DMS114 treated with DMSO at 0.1 percent for 48 hours (cell line): ENCODE data around the gene NRXN2.

ENCODE experiments used
- DNase-seq: peaks from one replicate; lab custom pipeline; 2025; ENCODE audit not compliant: unreplicated experiment; lab: John Stamatoyannopoulos, UW

The NRXN2 gene

DNA sequence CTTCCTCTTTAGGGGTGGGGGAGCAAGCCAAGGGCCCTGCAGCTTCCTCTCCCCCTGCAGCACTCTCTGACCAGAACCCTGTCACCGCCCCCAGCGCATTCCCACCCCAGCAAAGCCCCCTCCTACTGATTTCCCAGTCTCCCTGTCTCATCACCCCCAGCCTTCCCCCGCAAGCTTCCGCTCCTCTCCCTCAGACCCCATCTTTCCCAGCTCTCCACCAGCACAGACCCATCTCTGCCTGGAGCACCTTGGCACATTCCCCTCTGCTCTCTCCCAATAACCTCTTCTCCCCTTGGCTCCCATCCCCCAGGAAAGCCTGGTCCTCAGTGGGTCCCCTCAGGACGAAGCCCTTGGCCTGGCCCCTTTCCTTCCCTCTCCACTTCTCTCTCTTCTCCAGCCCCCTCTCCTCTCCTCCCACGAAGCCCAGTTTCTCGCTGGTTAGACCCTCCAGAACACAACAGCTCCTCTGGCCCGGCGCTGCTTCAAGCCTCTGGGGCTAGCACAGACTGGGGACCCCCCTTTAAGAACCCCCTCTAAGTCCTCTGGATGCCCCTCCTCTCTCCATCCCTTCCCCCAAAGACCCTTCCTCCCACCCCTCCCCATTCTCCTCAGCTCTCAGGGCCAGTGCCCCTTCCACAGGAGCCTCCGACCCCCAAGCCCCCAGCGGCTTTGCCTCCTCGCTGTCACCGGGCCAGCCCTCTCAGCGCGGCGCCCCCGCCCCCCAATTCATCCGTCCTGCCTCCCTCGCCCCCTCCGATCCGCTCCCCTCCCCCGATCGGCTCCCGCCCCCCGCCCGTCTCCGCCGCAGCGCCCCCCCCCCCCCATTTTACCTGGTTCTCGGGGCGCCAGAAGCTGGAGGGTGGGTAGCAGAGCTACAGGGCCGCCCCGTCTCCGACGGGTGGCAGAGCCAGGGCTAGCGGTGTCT lies 594 bp downstream of the NRXN2 start:
- DNase-seq = no peak

DNA sequence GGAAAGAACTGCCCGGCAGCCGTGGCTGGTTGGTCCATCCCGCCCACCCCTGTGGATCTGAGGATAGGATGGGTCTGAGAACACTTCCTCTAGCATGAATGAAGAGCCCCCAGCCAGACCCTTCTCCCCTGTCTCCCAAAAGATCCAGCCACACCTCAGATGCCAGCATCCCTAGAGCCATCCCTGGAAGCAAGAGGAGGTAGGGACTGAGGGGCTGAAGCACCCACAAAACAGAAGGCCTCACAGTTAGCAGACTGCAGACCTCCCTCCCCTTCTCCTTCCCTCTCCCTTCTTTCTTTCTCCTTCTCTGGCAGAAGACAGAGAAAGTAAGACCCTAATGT lies 1.7 kb downstream of the NRXN2 start:
- no peak for DNase-seq

DNA sequence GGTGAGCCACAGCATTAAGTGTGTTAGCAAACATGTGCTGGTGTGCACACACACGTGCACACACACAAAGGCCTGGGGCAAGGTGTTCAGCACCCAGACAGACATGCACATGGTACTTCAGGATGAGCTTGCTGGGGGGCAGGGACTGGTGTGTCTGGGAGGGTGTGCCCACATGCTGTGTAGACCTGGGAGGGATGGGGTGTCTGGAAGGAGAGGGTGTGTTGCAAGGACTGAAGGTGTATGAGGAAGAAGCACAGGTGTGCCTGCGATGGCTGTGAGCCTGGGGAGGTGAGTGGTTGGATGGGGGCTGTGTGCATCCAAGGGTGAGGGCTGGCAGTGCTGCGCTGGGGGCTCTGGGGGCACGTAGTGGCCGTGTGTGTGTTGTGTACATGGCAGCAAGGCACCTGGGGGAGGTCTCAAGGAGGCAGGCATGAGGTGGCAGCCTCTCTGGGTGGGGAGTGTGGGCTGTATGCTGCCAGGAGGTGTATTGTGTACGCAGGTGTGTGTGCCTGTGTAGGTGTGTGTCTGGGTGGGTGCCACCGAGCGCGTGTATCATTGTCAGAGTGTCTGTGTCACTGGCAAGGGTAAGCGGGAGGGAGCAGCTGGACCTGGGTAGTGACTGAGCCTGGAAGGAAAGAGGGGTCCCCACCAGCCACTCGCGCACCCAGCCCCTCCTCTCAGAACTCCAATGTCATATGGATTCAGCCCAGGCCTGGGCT lies 2.2 kb downstream of the NRXN2 start:
- no peak for DNase-seq

DNA sequence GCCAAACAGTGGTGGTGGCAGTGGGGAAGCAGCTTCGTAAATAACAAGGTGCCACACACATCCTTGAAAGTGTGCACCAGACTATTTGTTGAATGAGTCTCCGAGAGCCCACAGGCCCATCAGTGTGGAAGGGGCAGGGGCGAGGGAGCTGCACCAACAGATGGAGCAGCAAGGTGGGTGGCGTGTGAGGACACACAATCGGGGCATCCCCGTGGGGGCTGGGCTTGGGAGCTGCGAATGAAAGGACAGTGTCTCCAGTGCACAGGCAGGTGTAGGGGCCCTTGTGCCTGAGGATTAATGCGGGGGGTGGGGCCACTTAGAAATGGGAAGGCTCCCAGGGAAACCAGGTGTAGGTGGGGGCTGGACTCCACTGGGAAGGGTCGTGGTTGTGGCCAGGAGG lies 2.8 kb downstream of the NRXN2 start:
- DNase-seq = no peak

DNA sequence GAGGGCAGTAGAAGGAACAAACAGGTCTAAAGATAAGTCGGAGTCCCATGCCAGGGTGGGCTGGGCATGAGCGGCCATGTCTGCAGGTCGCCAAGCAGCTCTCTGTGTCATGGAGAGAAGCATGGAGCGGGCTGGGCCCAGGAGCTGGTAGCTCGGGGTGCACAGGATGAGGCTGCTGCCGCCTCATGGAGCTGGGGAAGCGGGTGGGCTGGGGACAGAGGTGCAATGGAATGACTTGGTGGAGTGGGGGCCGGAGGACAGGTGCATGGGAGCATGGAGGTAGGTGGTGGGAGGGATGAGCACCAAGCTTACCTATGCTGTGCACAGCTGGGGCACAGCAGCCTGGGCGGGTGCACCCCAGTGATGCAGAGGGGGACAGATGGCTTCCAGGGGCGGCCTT lies 3.6 kb downstream of the NRXN2 start:
- DNase-seq = no peak

DNA sequence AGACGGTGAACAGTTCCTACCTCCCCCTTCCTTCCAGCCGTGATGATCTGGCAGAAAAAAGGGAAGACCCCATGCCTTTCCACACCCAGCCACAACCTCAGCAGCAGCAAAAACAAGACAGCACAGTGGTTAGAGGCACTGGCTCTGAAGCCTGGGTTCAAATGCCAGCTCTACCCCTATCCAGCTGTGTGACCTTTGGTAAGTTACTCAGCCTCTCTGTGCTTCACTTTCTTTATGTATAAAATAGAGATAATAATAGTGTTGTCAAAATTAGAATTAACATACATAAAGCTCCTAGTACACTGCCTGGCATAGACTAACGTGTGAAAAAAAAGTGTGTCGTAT lies 4.2 kb downstream of the NRXN2 start:
- no peak for DNase-seq

DNA sequence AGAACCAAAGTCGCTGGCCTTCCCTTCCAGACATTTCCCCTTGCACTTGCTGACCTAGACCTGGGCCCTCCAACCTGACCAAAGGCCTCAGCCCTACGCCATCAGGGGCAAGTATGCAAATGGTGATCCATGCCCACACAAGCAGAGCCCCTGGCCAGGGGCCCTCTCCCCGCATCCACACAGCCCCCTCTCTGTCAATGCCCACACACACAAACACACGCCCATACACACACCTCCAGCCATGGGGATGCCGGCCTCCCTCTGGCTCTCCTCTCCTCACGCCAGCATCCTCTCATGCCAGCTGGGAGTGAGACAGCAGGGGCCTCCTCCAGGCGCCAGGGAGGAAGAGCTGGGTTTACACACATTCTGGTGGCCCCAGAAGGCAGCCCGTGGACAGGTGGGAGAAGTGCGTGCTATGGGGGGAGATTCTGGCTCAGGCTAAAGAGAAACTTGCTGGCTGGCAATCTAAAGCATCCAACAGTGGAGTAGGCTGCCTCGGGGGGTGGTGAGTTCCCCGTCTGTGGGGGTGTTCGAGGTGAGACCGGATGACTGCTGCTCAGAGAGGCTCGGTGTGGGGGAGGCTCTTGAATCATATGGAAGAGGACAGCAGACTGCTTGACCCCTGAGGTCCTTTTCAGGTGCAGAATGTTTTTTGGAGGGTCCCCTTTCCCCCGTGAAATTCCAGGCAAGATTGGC lies 4.8 kb downstream of the NRXN2 start:
- DNase-seq = no peak

DNA sequence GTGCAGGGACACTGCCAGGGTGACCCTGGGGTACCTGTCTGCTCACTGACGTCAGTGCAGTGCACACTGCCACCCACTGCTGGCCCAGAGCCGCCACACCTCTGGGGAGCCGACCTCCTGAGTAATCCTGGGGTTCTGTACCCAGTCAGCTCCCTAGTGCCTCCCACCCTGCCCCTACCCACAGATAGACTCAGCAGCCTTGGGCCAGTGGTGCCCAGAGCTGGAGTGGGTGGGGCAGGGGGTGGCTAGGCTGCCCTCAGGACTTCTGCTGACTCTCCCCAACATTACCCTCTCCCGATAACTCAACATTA lies 5.8 kb downstream of the NRXN2 start:
- DNase-seq = no peak

DNA sequence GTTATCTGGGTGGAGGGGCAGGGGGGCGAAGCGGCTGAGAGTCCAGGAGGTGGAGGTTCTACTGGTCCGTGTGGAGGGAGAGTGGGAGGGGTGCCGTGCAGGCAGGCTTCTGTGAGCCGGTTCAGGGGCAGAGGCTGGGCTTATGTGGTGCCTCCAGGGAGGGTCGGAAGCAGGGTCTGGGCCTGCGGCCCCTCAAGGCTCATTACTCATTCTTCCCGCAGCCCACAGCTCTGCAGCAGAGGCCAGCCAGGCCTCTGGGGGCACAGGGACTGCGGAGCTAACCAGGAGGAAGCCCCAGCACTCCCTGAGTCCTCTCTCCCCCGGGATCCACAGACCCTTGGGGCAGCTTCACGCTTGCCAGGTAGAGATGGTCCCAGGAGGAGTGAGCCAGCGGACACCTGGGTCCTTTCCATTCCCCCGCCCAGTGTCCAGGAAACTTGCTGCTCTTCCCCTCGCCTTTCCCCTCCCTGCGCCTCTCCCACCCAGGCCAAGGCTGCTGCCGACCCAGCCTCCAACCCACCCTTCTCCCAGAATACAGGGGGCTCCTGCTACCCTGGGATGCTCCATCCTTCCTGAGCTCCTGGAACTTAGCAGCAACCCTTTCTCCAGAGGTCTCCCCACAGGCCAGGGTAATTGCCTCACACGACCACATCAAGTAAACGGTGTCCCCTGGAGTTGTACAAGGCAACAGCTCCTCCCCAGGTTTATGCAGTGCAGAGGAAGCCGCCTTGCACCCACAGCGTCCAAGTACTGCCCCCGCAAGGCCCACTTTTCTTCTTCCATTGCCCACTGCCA lies 6.3 kb downstream of the NRXN2 start:
- no peak for DNase-seq

DNA sequence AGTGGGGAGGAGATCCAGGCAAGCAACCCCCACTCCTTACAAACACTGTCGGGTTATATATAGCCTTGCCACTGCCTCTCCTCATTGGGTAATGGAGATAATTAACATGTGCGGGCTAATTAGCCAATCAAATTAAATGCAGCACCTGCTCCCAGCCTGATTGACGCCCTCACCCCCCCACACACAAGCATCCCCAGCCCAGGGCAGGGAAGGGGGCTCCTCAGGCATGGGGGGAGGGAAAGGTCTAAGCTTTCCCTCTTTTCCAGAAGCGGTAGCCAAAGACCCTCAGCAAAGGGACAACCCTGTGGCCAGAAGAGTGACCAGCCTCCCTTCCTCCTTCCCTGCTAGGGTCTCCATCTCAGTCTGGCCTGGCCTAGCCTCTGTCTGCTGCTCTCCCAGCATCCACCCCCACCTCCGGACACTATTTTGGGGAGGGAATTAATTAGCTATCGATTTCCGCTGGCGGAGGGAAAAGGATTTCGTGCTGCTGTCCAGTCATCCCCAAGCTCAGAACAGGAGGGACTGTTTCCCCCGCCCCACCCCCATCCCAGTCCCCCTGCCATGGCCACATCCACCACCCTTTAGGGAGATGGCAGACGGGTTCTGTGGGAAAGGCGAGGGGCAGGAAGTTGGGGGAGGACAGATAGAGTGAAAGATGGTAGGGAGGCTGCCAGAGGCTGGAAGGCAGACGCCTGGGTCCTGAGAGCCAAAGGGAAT lies 7.1 kb downstream of the NRXN2 start:
- DNase-seq = no peak

DNA sequence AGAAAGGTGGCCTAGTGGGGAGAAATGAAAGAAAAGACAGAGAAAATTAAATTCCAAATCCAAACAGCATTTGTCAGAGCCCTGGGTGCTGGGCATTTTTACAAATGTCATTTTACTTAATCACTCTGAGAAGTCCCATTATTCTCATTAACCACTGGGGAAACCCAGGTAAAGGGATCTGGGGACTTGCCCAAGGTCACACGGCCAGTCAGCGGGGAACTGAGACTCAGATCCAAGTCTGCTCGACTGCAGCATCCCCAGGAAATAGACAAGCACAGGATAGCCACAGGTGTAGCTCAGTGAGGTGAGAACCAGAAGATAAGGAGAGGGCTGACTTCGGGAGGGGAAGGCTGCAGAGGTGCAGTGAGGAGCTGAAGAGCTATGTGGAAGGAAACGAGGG lies 7.9 kb downstream of the NRXN2 start:
- DNase-seq = no peak

DNA sequence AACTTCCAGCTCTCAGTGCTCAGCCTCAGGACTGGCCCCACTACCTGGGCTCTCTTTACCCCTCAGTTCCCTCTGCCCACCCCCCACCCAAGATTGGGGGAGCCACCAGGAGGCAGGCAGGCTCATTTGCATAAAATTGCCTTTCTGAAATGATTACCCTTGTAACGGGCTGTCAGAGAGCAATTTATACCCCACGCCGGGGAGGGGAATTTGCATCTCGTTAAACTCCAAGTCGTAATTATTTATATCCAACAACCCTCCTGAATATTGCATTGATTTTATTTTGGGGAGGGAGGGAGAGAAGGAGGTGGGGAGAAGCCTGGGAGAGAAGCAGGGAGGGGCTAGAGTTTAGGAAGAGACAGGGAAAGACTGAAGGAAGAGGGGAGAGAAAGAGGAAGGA lies 8.3 kb downstream of the NRXN2 start:
- no peak for DNase-seq

DNA sequence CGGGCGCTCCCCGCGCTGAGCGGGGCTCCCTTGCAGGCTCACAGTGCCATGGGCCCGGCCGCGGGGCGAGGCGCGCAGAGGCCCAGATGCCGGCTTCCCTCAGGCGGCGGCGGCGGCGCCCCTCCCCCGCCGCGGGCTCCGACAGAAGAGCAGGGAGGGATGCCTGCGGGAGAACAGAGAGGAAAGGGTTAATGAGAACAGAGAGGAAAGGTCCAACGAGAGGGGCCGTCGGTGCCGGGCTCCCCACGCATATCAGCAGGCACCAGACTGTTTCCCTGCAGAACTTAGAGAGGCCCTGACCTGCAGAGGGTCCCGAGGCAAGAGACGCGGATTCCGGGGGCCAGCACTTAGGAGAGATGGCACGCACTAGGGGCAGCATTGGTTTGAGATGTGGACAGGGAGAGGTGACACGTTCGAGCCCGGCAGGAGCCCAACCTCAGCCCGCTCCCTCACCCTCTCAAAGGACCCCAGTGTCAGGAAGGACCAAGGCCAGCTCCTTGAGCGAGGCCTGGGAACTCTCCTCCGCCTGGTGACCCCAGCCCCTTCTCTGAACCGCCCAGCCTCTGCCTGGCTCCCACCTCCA lies 9.1 kb downstream of the NRXN2 start:
- no peak for DNase-seq

DNA sequence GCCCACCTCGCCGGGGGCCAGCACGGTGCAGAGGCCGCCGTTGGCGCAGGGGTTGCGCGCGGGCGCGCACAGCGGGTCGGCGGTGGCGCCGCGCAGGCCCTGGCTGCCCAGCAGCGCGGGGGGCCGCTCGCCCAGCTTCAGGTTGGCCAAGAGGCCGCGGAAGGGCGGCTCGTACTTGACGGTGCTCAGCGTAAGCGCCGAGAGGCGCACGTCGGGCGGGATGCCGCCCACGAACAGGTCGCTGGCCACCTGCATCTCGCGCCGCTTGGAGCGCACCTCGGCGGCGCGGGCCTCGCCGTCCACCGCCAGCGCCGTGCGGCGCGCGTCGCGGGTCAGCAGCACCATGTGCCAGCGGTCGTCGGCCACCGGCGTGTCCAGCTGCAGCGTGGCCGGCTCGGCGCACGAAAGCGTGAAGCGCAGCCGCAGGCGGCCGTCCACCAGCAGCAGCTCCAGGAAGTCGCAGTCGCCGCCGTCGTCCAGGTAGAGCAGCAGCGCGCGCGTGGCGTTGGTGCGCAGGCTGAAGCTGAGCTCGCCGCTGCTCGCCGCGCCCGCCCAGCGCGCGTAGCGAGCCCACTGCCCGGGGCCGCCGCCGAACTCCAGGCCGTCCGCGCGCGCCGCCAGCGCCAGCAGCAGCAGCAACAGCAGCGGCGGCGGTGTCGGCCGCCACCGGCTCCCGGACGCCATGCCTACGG lies 9.8 kb downstream of the NRXN2 start:
- no peak for DNase-seq

DNA sequence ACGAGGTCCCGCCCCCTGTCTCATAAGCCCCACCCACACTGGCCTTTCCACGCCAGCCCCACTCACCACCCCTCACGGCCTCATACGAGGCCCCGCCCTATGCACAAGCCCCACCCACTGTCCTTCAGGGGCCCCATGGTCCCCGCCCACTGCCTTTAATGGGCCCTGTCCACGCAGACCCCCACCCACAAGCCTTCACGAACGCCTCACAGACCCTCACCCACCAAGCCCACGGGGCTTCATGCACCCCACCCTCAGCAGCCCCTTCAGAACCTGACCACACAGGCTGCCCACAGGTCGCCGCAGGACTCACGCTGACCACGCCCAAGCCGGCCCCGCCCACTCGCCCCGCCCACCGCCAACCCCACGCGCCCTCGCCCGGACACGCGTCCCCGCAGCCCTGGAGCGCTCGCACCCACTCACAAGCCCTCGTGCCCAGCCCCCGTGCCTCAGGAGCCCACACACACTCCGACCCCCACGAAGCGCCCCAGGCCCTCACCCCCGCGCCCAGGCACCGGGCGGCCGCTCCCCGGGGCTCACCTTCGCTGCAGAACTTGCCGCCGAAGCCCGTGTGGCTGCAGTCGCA lies 10.5 kb downstream of the NRXN2 start:
- DNase-seq = no peak

DNA sequence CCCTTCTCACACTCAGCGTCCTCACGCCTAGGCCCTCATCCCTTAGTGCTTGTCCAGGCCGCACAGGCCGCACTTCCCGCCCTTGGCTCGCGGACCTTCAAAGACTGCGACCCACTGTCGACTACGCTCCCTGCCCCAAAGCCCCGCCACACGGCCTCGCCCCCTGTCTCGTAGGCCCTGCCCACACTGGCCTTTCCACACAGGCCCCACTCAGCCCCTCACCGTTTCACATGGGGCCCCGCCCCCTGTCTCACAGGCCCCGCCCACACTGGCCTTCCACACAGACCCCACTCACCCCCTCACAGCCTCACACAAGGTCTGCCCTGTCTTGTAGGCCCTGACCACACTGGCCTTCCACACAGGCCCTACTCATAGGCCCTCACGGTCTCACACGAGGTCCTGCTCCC lies 11.0 kb downstream of the NRXN2 start:
- DNase-seq = no peak

DNA sequence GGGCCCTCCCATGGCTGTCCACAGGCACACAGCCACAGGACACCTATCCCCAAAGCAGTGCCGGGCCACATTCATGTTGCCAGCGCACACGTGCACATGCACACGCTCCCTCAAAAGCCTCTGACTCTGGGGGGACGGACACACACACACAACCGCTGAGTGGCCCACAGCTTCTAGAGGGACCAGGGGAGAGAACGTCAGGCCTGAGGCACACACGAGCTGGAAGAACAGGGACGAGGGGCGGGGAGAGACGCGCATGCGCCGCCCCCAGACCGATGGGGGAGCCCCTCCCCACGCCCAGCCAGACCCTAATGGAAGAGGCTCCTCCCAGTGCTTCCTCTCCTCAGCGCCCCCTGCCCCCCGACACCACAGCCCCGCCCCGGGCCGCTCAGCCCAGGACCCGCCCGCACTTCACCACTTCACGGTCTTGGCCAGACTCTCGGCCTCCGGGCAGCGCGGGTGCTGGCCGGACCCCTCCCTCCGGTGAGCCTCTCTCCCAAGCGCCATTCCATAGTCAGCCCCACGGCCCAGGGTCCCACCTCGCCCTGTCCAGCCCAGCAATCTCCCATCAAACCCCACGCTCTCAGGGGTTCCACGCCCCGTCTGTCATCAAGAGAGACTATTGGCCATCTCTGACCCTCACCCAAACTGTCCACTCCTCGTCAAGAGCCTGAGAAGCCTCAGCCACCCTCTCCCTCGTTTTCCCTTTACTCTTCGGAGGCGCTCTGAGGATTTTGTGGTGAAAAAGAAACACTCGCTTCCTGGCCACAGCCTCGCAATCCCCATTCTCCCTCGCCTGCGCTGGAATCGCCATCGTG lies 11.7 kb downstream of the NRXN2 start:
- no peak for DNase-seq

DNA sequence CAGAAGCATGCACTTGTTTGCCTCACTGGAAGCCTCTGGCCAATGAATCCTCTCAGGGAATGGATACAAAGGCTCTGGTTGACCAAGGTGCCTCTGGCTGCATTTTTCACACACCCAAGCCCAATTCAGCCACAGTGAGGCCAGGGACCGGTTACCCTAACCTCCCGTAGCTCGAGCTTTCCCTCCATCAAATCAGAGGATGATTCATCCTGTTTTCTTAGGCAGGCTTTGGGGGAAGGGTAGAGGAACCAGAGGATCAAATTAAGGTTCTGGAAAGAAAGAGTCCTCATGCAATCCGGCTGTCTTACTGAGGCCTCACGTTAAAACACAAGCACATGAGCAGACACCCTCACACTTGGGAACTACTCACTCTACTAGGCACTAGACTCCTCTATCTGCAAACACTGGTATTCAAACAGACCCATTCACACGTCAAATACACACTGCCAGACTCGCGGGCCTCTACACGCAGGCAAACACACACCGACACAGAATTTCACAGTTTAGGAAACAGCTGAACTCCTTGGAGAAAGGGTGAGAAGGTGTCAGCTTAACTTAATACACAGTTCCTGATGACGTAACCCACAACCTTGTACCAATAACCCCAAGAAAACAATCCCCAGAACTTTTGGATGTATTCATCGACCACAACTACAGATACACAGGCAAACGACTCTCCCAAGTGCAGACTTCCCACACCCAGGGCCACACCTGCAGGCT lies 12.4 kb downstream of the NRXN2 start:
- DNase-seq = no peak
